SHP77 (cell line): ENCODE results near the gene C7orf57.
A peak's percentile ranks its signal among the peaks of the same experiment; 100 is the strongest.

ENCODE experiments used
- DNase-seq, 2 experiments: peaks; one replicate each; lab custom pipeline; 2025; lab: John Stamatoyannopoulos, UW

The C7orf57 gene

GRCh38 chr7:48109848-48110663 is 74.7 kb downstream of the C7orf57 start:
- peak; percentile 57 to 63 for DNase-seq

DNA sequence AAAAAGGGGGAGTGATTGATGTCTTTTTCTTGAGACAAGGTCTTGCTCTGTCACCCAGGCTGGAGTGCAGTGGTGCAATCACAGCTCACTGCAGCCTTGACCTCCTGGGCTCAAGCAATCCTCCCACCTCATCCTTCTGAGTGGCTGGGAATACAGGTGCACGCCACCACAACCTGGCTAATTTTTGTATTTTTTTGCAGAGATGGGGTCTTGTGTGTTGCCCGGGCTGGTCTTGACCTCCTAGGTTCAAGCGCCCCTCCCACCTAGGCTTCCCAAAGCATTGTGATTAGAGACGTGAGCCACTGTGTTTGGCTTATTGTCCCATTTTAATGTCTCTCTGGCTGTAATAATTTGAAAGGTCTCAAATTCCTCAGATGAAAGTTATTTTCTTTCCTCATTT is 75.5 kb downstream of the C7orf57 start:
- DNase-seq, result no peak
